ENCODE data around the gene WDR90.

DNA sequence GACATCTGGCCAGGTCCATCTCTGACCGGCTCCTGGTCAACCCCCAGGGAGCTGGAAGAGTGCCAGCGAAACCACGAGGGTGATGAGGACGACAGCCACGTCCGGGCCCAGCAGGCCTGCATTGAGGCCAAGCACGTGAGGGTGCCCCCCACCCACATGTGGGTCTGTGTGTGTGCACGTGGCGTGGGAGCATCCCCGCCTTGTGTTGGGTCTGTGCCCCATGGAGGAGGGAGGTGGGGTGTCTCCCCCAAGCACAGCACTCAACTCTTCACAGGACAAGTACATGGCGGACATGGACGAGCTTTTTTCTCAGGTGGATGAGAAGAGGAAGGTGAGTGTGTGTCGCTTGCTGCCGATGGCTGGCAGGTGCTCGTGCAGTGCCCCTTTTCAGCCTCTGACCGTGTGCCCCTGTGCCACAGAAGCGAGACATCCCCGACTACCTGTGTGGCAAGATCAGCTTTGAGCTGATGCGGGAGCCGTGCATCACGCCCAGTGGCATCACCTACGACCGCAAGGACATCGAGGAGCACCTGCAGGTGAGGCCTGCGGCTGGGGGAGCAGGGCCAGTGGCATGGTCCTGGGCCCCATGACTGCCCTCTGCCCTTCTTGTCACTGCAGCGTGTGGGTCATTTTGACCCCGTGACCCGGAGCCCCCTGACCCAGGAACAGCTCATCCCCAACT lies 32.7 kb downstream of the WDR90 start:
- no peak for TF ChIP-seq EZH2 (IDR thresholded peaks at IDR 0.05)
- TF ChIP-seq, protein P1, sequence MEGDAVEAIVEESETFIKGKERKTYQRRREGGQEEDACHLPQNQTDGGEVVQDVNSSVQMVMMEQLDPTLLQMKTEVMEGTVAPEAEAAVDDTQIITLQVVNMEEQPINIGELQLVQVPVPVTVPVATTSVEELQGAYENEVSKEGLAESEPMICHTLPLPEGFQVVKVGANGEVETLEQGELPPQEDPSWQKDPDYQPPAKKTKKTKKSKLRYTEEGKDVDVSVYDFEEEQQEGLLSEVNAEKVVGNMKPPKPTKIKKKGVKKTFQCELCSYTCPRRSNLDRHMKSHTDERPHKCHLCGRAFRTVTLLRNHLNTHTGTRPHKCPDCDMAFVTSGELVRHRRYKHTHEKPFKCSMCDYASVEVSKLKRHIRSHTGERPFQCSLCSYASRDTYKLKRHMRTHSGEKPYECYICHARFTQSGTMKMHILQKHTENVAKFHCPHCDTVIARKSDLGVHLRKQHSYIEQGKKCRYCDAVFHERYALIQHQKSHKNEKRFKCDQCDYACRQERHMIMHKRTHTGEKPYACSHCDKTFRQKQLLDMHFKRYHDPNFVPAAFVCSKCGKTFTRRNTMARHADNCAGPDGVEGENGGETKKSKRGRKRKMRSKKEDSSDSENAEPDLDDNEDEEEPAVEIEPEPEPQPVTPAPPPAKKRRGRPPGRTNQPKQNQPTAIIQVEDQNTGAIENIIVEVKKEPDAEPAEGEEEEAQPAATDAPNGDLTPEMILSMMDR (IDR thresholded peaks at IDR 0.05), result no peak
